HG02970 (cell line): ENCODE results near the gene CTSZ.

ENCODE experiments used
- ATAC-seq: cut with Tn5 transposase; IDR thresholded peaks from one replicate; pipeline ENCODE4 v1.9.1; 2021; ENCODE audit warnings: mild to moderate bottlenecking, moderate library complexity, moderate number of reproducible peaks; ENCODE audit not compliant: unreplicated experiment, low FRiP score

Gene CTSZ

DNA sequence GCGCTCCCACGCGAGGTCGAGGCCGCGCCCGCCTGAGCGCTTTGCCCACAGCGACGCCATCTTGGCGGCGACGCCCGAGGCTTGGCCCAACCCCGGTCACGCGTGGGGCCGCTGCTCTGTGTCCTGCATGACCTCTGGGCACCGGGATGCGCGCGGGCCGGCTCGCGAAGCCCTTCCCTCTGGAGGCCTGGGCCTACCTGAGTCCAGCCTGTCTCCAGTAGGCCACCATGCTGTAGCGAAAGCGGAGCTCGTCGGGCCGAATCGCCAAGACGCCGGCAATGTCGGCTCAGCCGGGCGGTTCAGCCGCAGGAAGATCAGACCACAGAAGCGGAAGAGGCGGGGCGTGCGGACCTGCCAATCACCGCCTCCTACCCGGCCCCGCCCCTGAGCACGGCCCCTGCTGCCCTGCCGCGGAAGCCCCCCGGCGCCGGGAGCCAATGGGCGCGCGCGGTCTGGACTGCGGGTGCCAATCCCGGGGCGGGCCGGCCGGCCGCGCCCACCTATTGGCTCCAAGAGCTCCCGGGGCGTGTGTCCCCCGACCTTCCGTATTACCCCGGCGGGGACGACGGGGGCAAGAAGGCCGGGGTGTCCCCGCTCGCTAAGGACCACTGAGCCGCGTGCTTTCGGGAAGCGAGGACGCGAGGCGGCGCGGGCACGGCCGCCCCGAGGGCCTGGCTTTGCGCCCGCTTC is 25.1 kb upstream of the CTSZ start, which contains the start of gene ATP5F1E:
Gene ATP5F1E, minus strand, starts transcription at position 313 of the 690 bp plus-strand sequence. Its CDS starts 84 bp downstream, at position 229.
- peak; percentile 97 for ATAC-seq

DNA sequence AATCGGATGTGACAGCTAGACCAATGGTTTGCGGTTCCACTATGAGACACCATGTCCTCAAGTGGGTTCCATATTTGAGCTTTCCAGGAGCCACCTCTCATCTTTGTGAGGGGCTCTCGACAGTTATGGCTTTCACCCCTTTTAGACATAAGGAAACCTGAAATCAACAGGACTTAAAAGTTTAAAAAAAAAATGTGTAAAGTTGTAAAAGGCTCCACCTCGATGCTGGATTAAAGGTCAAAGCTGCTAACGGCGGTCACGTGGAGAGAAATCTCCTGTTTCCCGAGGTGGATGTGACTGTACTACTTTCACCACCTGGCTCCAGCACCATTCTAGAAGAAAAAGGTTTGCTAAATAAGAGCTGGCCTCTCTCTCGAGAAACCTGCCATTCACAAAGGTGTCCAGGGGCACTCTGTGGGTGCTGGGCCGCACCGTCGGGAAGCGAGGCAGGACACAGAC is 24.5 kb upstream of the CTSZ start:
- peak; percentile 11 for ATAC-seq

DNA sequence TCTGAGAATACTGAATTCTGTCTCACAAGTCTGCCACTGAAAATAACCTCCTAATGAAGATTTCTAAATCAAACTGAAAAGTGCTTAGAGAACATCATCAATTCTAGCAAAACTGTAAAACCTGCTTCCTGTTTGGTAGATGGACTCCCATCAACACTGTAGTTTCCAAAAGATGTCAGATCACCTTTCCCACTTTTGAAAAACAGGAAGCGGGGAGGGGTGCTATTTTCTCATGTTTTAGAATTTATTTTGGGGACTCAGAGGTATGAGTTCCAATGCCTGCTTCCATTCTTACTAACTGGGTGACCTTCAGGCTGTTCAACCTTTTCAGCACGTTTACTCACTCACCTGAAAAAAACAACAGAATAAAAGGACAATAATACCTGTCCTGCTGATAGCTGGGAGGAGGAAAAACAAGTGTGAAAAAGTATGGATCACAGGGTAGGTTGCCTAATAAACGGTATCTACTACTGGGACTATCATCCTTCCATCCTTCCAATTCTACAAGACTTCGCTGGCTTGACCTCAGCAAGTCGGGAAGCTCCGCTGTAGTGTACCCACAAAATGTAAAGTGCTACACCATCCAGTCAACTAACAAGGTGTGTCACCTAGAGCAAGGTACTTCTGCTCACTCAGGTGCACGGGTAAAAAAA is 24.0 kb upstream of the CTSZ start:
- no peak for ATAC-seq

- no peak for ATAC-seq
These were observed 21.8 kb upstream of the CTSZ start for GRCh38 chr20:59028812-59029211.

- no peak for ATAC-seq
These were observed 20.8 kb upstream of the CTSZ start for GRCh38 chr20:59027741-59028320.

GRCh38 chr20:59026904-59027740 is 20.1 kb upstream of the CTSZ start:
- ATAC-seq, result no peak

DNA sequence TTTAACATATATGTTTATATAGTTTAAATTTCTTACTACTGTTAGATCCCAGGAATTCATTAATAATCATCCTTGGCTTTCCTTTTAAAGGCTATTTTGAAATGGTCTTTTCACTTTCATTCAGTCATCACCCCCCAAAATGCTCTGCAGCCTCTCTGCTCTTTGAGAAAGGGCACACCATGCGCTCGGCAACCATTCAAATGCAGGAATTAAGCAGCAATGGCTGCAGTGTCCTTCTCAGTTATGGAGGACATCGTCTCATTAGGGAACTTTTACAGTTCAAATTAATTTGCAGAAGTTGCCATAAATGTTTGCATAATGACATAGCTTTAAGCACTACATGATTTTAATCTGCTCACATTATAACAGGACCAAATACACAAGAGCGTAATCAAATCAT is 18.5 kb upstream of the CTSZ start:
- no peak for ATAC-seq

DNA sequence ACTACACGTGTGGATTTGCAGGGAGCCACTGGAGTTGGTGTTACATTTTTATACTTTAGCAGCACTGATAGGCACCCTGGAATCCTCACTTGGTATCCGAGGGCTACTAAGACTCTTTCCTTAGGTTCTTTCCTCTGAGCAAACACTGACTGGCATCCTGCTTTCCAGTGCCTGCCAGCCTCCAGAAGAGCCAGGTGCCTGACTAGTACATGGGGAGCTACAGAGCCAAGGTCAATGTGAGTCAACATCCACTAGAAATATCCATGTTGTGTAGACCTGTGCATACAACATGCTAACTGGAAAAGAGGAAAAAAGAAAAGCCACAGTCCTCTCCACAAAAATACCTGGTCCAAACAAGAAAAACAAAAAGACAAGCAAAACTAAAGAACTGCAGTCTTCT is 18.0 kb upstream of the CTSZ start:
- no peak for ATAC-seq

GRCh38 chr20:59024111-59024530 is 17.1 kb upstream of the CTSZ start:
- ATAC-seq, result no peak

DNA sequence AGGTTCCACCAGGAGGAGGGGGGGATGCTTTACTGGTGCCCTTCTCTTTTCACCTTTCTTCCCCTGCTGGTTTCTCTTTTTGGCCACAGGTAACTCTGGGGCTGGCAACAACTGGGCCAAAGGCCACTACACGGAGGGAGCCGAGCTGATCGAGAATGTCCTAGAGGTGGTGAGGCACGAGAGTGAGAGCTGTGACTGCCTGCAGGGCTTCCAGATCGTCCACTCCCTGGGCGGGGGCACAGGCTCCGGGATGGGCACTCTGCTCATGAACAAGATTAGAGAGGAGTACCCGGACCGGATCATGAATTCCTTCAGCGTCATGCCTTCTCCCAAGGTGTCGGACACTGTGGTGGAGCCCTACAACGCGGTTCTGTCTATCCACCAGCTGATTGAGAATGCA is 16.6 kb upstream of the CTSZ start:
- no peak for ATAC-seq

DNA sequence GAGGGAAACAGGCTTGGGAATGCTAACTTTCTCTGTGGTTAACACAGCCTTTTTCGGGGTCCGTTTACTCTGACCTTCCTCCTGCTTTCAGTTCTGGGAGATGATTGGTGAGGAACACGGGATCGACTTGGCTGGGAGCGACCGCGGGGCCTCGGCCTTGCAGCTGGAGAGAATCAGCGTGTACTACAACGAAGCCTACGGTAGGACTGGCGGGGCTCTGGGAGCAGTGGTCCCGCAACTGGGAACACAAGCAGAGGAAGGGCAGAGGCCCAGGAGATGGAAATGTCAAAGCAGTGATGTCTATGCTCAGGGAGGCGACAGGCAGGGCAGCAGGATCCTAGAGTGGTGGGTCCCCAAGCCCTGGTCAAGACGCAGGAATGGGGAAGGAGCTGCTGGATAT is 15.7 kb upstream of the CTSZ start:
- ATAC-seq, result no peak

DNA sequence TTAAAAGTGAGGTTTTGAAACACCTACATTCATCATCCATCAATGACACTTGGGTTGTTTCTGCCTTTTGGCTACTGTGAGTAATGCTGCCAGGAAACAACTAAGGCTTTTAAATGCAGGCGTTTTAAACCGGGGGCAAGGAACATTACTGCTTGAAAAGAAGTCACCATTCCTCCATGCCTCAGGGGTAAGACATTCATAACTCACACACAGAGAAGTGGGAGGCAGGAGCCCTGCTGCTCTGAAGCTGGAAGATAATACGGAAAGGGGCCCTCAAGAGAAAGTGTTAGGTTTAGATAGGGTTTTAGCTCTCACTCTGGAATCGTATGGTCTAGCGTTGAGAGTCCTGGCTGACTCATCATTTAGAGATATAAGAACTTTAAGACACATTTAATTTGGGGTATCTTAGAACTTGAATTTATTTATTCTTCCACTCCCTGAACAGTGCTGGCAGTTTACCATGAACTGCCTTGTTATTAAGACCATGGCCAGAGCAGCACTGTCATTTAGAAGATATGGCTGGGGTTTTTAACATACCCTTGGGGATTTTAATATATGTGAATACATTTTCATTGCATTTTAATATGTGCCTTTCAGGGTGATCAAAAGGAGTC is 14.0 kb upstream of the CTSZ start:
- no peak for ATAC-seq

- ATAC-seq, result no peak
These were observed 12.2 kb upstream of the CTSZ start, which contains the start of gene TUBB1 for GRCh38 chr20:59019217-59019616. TSS of gene TUBB1 (plus strand) at chr20:59019429. CDS start at chr20:59019523, 94 bp downstream.

- ATAC-seq, result no peak
These were observed 11.8 kb upstream of the CTSZ start for GRCh38 chr20:59018817-59019216.

- no peak for ATAC-seq
These were observed 10.6 kb upstream of the CTSZ start for GRCh38 chr20:59017493-59018231.

- ATAC-seq, result no peak
These were observed 9.9 kb upstream of the CTSZ start for GRCh38 chr20:59016795-59017492.

DNA sequence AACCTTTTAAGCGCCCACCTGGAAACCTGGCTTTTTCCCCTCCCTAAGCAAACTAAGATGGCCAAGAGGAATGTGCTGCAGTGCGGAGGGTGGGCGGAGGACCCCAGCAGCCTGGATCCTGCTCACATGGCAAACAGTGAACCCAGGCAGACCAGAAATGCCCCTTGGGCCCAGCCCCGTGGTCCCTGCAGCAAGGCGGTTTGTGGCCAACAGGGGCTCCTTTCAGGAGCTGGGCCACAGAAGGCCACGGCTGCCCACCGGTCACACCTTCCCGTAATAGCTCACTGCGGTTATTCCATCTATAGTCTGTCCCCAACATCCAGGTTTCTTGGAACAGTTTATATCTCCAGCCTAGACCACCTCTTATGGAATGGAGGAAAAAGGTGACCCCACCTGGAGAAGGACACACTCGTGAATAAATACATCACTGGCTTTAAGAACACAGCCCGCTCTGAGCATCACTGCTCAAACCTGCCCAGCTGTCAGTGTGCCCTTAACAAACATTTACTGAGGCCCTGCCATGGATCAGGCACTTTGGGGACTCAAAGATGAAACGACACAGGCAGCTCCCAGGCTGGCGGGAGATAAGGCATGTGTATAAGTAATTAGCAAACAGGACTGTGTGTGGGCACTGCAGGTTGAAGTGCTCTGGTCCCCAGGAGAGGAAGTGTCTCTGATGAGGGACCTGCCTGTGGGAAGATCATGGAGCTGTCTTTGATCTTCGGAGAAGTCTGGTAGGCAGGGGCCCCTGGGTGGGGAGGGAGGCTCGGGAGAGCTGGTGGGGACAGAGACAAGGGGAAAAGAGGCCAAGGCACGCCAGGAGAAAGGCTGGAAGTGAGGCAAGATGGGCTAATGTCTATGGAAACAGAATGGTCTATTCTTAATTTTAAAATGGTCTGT is 9.0 kb upstream of the CTSZ start:
- no peak for ATAC-seq

DNA sequence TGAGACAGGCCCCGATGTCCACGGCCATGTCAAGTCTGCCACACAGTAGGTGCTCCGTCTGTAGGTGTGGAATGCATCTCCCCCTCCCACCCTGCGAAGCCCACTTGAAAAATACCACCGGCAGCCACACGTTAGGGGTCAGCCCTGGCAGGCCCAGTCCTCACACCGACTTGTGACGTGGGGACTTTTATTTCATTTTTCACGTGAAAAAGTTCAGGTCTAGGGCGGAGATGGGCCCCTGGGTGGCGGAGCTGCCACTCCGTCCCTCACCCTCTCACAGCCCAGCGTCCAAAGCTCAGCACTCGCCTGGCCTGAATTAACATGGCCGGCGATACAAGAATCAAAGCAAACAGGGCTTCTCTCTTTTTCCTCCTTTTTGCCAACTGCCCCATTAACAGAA is 8.4 kb upstream of the CTSZ start:
- no peak for ATAC-seq
